NB4 (cell line): ENCODE data around the gene SCAND1.

Source experiments
- CTCF ChIP-seq: IDR thresholded peaks from one replicate; pipeline ENCODE4 v1.5.1; 2012; ENCODE audit warnings: low read depth, low read length
- MYC ChIP-seq: IDR thresholded peaks from 2 replicates; pipeline ENCODE4 v1.6.1; 2011; ENCODE audit warnings: low read depth, low read length
- POLR2A ChIP-seq: IDR thresholded peaks from 2 replicates; pipeline ENCODE4 v1.6.1; 2011; ENCODE audit warnings: mild to moderate bottlenecking; ENCODE audit not compliant: insufficient read length; ENCODE audit errors: extremely low read depth

- TF ChIP-seq POLR2A (no peak), CTCF (no peak), MYC (no peak)
Measured at GRCh38 chr20:35929301-35929700, 25.0 kb downstream of the SCAND1 start.
